H1 (cell line): Measurements from ENCODE around the gene CNNM3. TPM values are rescaled to one million over a fixed set of nuclear protein-coding genes. Genes with fewer than 3 reads are reported as not detected.

Experiments used
- CTCF ChIA-PET: fragments of 300-600 bp; sonication (Branson Sonifier 250); formaldehyde crosslinking; loops from one replicate; lab custom pipeline; 2021; ENCODE audit not compliant: partially characterized antibody; lab: Charles Lee
- POLR2A ChIA-PET: fragments of 300-600 bp; sonication (Branson Sonifier 250); formaldehyde crosslinking; loops from one replicate; lab custom pipeline; 2021; ENCODE audit warnings: inconsistent platforms; ENCODE audit not compliant: partially characterized antibody; lab: Charles Lee
- DNase-seq, 2 experiments: peaks; one replicate each; pipeline versions ENCODE4 v3.0.0 to v3.0.0-alpha.2; 2010 to 2022; ENCODE audit warnings: low spot score in 2 of 2, low read depth in 1 of 2, mixed read lengths in 1 of 2
- FAIRE-seq: peaks from 2 replicates; lab custom pipeline; 2011; peaks lifted over from hg19 to GRCh38; lab: Jason Lieb, UNC
- H2AFZ ChIP-seq: 2 replicates; pipeline ENCODE4 v1.8.1; 2012; ENCODE audit warnings: low read length, inconsistent platforms
- H2AK5ac ChIP-seq: 2 replicates; pipeline ENCODE4 v1.6.1; 2013; ENCODE audit warnings: low read depth, low read length
- H2BK120ac ChIP-seq: replicated peaks from 2 replicates; pipeline ENCODE3; 2013; ENCODE audit warnings: low read depth, low read length, inconsistent platforms
- H2BK12ac ChIP-seq: 2 replicates; pipeline ENCODE4 v1.6.1; 2013; ENCODE audit warnings: low read depth, low read length
- H2BK15ac ChIP-seq: 2 replicates; pipeline ENCODE4 v1.6.1; 2013; ENCODE audit warnings: low read length
- H2BK20ac ChIP-seq: 2 replicates; pipeline ENCODE4 v1.6.1; 2013; ENCODE audit warnings: low read length
- H2BK5ac ChIP-seq: 2 replicates; pipeline ENCODE4 v1.6.1; 2013; ENCODE audit warnings: low read depth, low read length
- H3K14ac ChIP-seq: 2 replicates; pipeline ENCODE4 v1.6.1; 2013; ENCODE audit warnings: inconsistent platforms; ENCODE audit not compliant: insufficient read length
- H3K18ac ChIP-seq: 2 replicates; pipeline ENCODE4 v1.6.1; 2013; ENCODE audit warnings: low read length; ENCODE audit errors: extremely low read depth
- H3K23ac ChIP-seq: 2 replicates; pipeline ENCODE4 v1.6.1; 2013; ENCODE audit warnings: inconsistent platforms; ENCODE audit not compliant: insufficient read length
- H3K23me2 ChIP-seq: 2 replicates; pipeline ENCODE4 v1.6.1; 2013; ENCODE audit warnings: low read depth, low read length
- H3K27ac ChIP-seq: 2 replicates; pipeline ENCODE4 v1.6.1; 2011; ENCODE audit warnings: low read depth, low read length, inconsistent platforms
- H3K27me3 ChIP-seq, 4 experiments: replicated peaks in 1 of 4; 1 replicate in 1 of 4; 2 replicates in 3 of 4; pipeline versions ENCODE4 v1.6.1 to v1.8.1; 2011 to 2013; ENCODE audit warnings: low read length in 3 of 4, mild to moderate bottlenecking in 3 of 4, inconsistent platforms in 2 of 4, mixed read lengths in 2 of 4, moderate library complexity in 1 of 4; ENCODE audit not compliant: control insufficient read depth in 3 of 4, insufficient read depth in 3 of 4; ENCODE audit errors: extremely low read depth in 1 of 4
- H3K36me3 ChIP-seq, 4 experiments: 2 replicates each; pipeline versions ENCODE4 v1.6.1 to v1.8.1; 2011 to 2013; ENCODE audit warnings: mild to moderate bottlenecking in 4 of 4, low read length in 3 of 4, moderate library complexity in 2 of 4, control low read depth in 1 of 4, inconsistent platforms in 1 of 4; ENCODE audit not compliant: insufficient read depth in 4 of 4, control insufficient read depth in 2 of 4
- H3K4ac ChIP-seq: replicated peaks from 2 replicates; pipeline ENCODE3; 2013; ENCODE audit warnings: low read length, low read depth, mixed read lengths, inconsistent platforms; ENCODE audit not compliant: insufficient read length
- H3K4me1 ChIP-seq, 4 experiments: replicated peaks in 1 of 4; 1 replicate in 1 of 4; 2 replicates in 3 of 4; pipeline versions ENCODE4 v1.6.1 to v1.8.1; 2011 to 2013; ENCODE audit warnings: low read length in 3 of 4, inconsistent platforms in 2 of 4, mixed read lengths in 1 of 4; ENCODE audit not compliant: insufficient read depth in 4 of 4, control insufficient read depth in 3 of 4
- H3K4me2 ChIP-seq, 2 experiments: 2 replicates each; pipeline versions ENCODE4 v1.6.1 to v1.8.1; 2011 to 2013; ENCODE audit warnings: low read depth in 2 of 2, low read length in 2 of 2, control low read depth in 1 of 2, inconsistent platforms in 1 of 2, mild to moderate bottlenecking in 1 of 2; ENCODE audit not compliant: insufficient read depth in 1 of 2
- H3K4me3 ChIP-seq, 4 experiments: fragments of 200-600, 300-600 bp in 1 of 4; sonication (generic), shearing (Covaris generic), sonication (Bioruptor Twin) in 1 of 4; 2 replicates each; pipeline versions ENCODE4 v1.5.1 to v1.8.1; 2011 to 2016; ENCODE audit warnings: low read length in 4 of 4, low read depth in 3 of 4, control low read depth in 2 of 4, inconsistent platforms in 2 of 4, mild to moderate bottlenecking in 2 of 4, mixed read lengths in 1 of 4, moderate library complexity in 1 of 4; ENCODE audit not compliant: insufficient read depth in 2 of 4; ENCODE audit errors: extremely low read depth in 1 of 4
- H3K56ac ChIP-seq: replicated peaks from 2 replicates; pipeline ENCODE3; 2013; ENCODE audit warnings: low read depth, mild to moderate bottlenecking, mixed read lengths, low read length, inconsistent platforms; ENCODE audit not compliant: insufficient read length
- H3K79me1 ChIP-seq: 2 replicates; pipeline ENCODE4 v1.6.1; 2013; ENCODE audit warnings: low read depth, low read length, control low read depth
- H3K79me2 ChIP-seq, 2 experiments: 2 replicates each; pipeline versions ENCODE4 v1.6.1 to v1.8.1; 2012 to 2013; ENCODE audit warnings: low read length in 2 of 2, mild to moderate bottlenecking in 2 of 2, inconsistent platforms in 1 of 2; ENCODE audit not compliant: insufficient read depth in 2 of 2, control insufficient read depth in 1 of 2
- H3K9ac ChIP-seq, 4 experiments: replicated peaks in 1 of 4; 1 replicate in 1 of 4; 2 replicates in 3 of 4; pipeline versions ENCODE4 v1.6.1 to v1.8.1; 2011 to 2013; ENCODE audit warnings: low read depth in 3 of 4, low read length in 3 of 4, control low read depth in 2 of 4, mild to moderate bottlenecking in 2 of 4, moderate library complexity in 2 of 4, inconsistent platforms in 1 of 4; ENCODE audit errors: extremely low read depth in 1 of 4
- H3K9me3 ChIP-seq, 2 experiments: 2 replicates each; pipeline versions ENCODE4 v1.6.1 to v1.8.1; 2012 to 2013; ENCODE audit warnings: mild to moderate bottlenecking in 2 of 2, moderate library complexity in 2 of 2, control low read depth in 1 of 2, inconsistent platforms in 1 of 2, low read depth in 1 of 2, low read length in 1 of 2, mixed read lengths in 1 of 2; ENCODE audit not compliant: insufficient read depth in 2 of 2
- H4K20me1 ChIP-seq, 2 experiments: replicated peaks in 1 of 2; 2 replicates each; pipeline versions ENCODE3 to v1.8.1; 2011 to 2013; ENCODE audit warnings: inconsistent platforms in 2 of 2, low read length in 2 of 2, mild to moderate bottlenecking in 1 of 2; ENCODE audit not compliant: insufficient read depth in 2 of 2, control insufficient read depth in 1 of 2
- H4K5ac ChIP-seq: 2 replicates; pipeline ENCODE4 v1.6.1; 2013; ENCODE audit warnings: low read length, low read depth, mixed read lengths, inconsistent platforms; ENCODE audit not compliant: insufficient read length
- H4K8ac ChIP-seq: 2 replicates; pipeline ENCODE4 v1.8.0; 2013; ENCODE audit warnings: mild to moderate bottlenecking, moderate library complexity, low read length, inconsistent platforms; ENCODE audit not compliant: insufficient read depth; ENCODE audit errors: extremely low read depth
- H4K91ac ChIP-seq: replicated peaks from 2 replicates; pipeline ENCODE3; 2013; ENCODE audit warnings: low read length, mixed read lengths, inconsistent platforms; ENCODE audit not compliant: insufficient read length
- ASH2L ChIP-seq: fragments of 200-600, 300-600 bp; sonication (generic); IDR thresholded peaks from one replicate; pipeline ENCODE4 v1.7.1; 2017; ENCODE audit warnings: low read length
- KDM5A ChIP-seq: fragments of 200-600 bp; IDR thresholded peaks from 2 replicates; pipeline ENCODE4 v1.7.1; 2012; ENCODE audit warnings: mild to moderate bottlenecking, low read length, inconsistent platforms, mixed read lengths
- POLR2AphosphoS5 ChIP-seq: IDR thresholded peaks from 2 replicates; pipeline ENCODE4 v1.6.1; 2011; ENCODE audit warnings: low read depth, low read length
- SIN3A ChIP-seq, 2 experiments: IDR thresholded peaks in 1 of 2; conservative IDR thresholded peaks in 1 of 2; 2 replicates each; pipeline ENCODE4 v1.6.1; 2011 to 2012; ENCODE audit warnings: low read length in 2 of 2, improper control_type of control experiment in 1 of 2, low read depth in 1 of 2, mild to moderate bottlenecking in 1 of 2
- SP1 ChIP-seq: IDR thresholded peaks from 2 replicates; pipeline ENCODE4 v1.6.1; 2011; ENCODE audit warnings: low read depth, low read length
- TCF12 ChIP-seq: IDR thresholded peaks from 2 replicates; pipeline ENCODE4 v1.6.1; 2011; ENCODE audit warnings: low read depth, mild to moderate bottlenecking, low read length
- TEAD4 ChIP-seq: IDR thresholded peaks from 2 replicates; pipeline ENCODE4 v1.6.1; 2012; ENCODE audit warnings: low read depth, low read length, inconsistent platforms, mixed read lengths
- WGBS, 2 experiments: shearing (Covaris generic) in 1 of 2; methylation state at CpG; one replicate each; pipeline versions ENCODE4 v1.1.6 to v1.1.7; 2013 to 2015; ENCODE audit warnings: low lambda C conversion rate in 2 of 2, mixed read lengths in 2 of 2, inconsistent platforms in 1 of 2, low coverage in 1 of 2, missing lambda C conversion rate in 1 of 2; ENCODE audit not compliant: insufficient replicate concordance in 2 of 2, insufficient coverage in 1 of 2, insufficient read length in 1 of 2; ENCODE audit errors: extremely low coverage in 1 of 2, missing lambda C conversion rate in 1 of 2; 5-methylcytosine and 5-hydroxymethylcytosine counted together
- polyA plus RNA-seq, 7 experiments: library from polyadenylated mRNA; depleted of rRNA in 3 of 7; stranded (reverse) in 5 of 7; unstranded in 2 of 7; fragments of >200 nt in 5 of 7; fragments of 200-250 nt in 2 of 7; gene quantifications; 1 replicate in 5 of 7; 2 replicates in 1 of 7; 4 replicates in 1 of 7; pipeline versions ENCODE4 v1.2.1 to v1.2.3, GENCODE V29; 2011 to 2013; ENCODE audit warnings: missing spikeins in 2 of 7, mixed read lengths in 2 of 7
- total RNA-seq: library from RNA; stranded (reverse); fragmentation: NEBNext Ultra II Directional; extraction: Animal tissue kit (Norgen Biotek cat#: 25700); gene quantifications from 2 replicates; pipeline ENCODE4 v1.2.1, GENCODE V29; 2021

Gene CNNM3
- total and polyA plus RNA-seq, 2 of the 8 experiments (the other 6 are each of a cell fraction or from before 2014, with no cell fraction given), result 29.1 to 29.2 TPM

- H4K8ac ChIP-seq, result no peak overlapping the region
- ChIA-PET POLR2A (interaction anchor here (0.7 kb wide), 1 partner anchor 9 kb away, joined by 3 read pairs; the partner anchor contains the start of gene CNNM4), CTCF (interaction anchor here (0.7 to 1.7 kb wide), 3 partner anchors 9 to 31 kb away, joined by 3 to 8 read pairs (median 5); no protein-coding TSS in a partner anchor)
- H2AK5ac ChIP-seq, result no peak overlapping the region
- H4K20me1 ChIP-seq, result peaks cover 0 to 6% of the 10 kb centered on the region in 2 experiments
- peaks cover 15% of the 10 kb centered on the region for H3K79me1 ChIP-seq
- H3K27me3 ChIP-seq, result no peaks in the 10 kb centered on the region
- no peak overlapping the region for H2BK5ac ChIP-seq
- no peaks in the 10 kb centered on the region for H3K23me2 ChIP-seq
- H3K9me3 ChIP-seq, result no peaks in the 10 kb centered on the region
- 84% methylated on average over 6 of the region's 7 CpGs; no CpG with 5 or more reads in 1 of the 2 experiments for WGBS, 2 experiments
- no peak overlapping the region for H3K4me2 ChIP-seq
- no peak overlapping the region for H2BK15ac ChIP-seq
- H2BK12ac ChIP-seq, result no peak overlapping the region
- FAIRE-seq (no peak), DNase-seq (no peak)
- no peak overlapping the region for H3K56ac ChIP-seq
- H2AFZ ChIP-seq, result no peak overlapping the region
- peaks cover 0 to 12% of the 10 kb centered on the region in 2 experiments; a peak in 1 of 4 replicates for H3K79me2 ChIP-seq
- H2BK20ac ChIP-seq, result no peak overlapping the region
- no peak overlapping the region for H3K4ac ChIP-seq
- H3K14ac ChIP-seq, result no peak overlapping the region
- H4K91ac ChIP-seq, result no peak overlapping the region
- no peak overlapping the region for H3K23ac ChIP-seq
- no peak overlapping the region for H3K18ac ChIP-seq
- no peaks in the 10 kb centered on the region for H3K36me3 ChIP-seq
- H2BK120ac ChIP-seq, result no peak overlapping the region
- H3K4me3 ChIP-seq, result no peak overlapping the region
- H3K27ac ChIP-seq, result no peak overlapping the region
- peaks cover 0 to 4% (median 0%) of the 10 kb centered on the region in 4 experiments; a peak in 3 of 7 replicates for H3K4me1 ChIP-seq
- TF ChIP-seq POLR2AphosphoS5 (no peak), TCF12 (no peak), TEAD4 (no peak), KDM5A (no peak), ASH2L (no peak), SP1 (no peak), SIN3A (conservative IDR thresholded peaks at IDR 0.05 in 1 of 2, IDR thresholded peaks at IDR 0.05 in 1 of 2; ENCODE audit: low read depth in 1 of 2, low read length in 2 of 2) (no peak)
- no peak overlapping the region for H4K5ac ChIP-seq
- H3K9ac ChIP-seq, result no peak overlapping the region
Observed at GRCh38 chr2:96769814-96770213, 46.3 kb upstream of the CNNM3 start.
